ENCODE results near the gene ADK. TPM values are rescaled to one million over a fixed set of nuclear protein-coding genes. Genes with fewer than 3 reads are reported as not detected.

ADK gene
- total RNA-seq, 6 experiments from 2014 or later, result 54.2 to 92.5 (median 63.5) TPM

- Histone ChIP-seq H3K27me3 (no peaks in the 10 kb centered on the region), H3K9me3 (no peaks in the 10 kb centered on the region), H3K27ac (no peak overlapping the region), H3K4me1 (no peaks in the 10 kb centered on the region), H3K36me3 (peaks cover 0 to 8% (median 3%) of the 10 kb centered on the region in 4 donors), H3K4me3 (no peak overlapping the region)
- intact Hi-C loops (cut with DNase I), result loop anchor here in 1 of 2 donors (10.0 kb wide), 1 partner anchor 858 kb away; a partner anchor contains a TSS
- DNase-seq (no peak), ATAC-seq (no peak)
- TF ChIP-seq CTCF (IDR thresholded peaks at IDR 0.05) (no peak), POLR2A (IDR thresholded peaks at IDR 0.05) (no peak)
These were observed 95.5 kb downstream of the ADK start for GRCh38 chr10:74246495-74246894.

- no peak for DNase-seq
- ATAC-seq, result no peak
- Histone ChIP-seq H3K4me3 (no peak overlapping the region), H3K4me1 (no peaks in the 10 kb centered on the region), H3K27me3 (no peaks in the 10 kb centered on the region), H3K36me3 (no peaks in the 10 kb centered on the region), H3K27ac (no peak overlapping the region), H3K9me3 (no peaks in the 10 kb centered on the region)
- intact Hi-C loops (cut with DNase I), result loop anchor here in 1 of 2 donors (10.0 kb wide), 1 partner anchor 855 kb away; a partner anchor contains a TSS
- WGBS (ENCODE audit: insufficient coverage, low coverage, low lambda C conversion rate, missing lambda C conversion rate), result 100% methylated on average over 1 of the region's 1 CpG
- no peak for TF ChIP-seq POLR2A (IDR thresholded peaks at IDR 0.05)
- no peak for TF ChIP-seq CTCF (IDR thresholded peaks at IDR 0.05)
These were observed 98.8 kb downstream of the ADK start for GRCh38 chr10:74249865-74250264.

- Histone ChIP-seq H3K27me3 (no peaks in the 10 kb centered on the region), H3K9me3 (no peaks in the 10 kb centered on the region), H3K36me3 (no peaks in the 10 kb centered on the region), H3K4me3 (no peak overlapping the region), H3K27ac (no peak overlapping the region), H3K4me1 (no peaks in the 10 kb centered on the region)
- TF ChIP-seq CTCF (IDR thresholded peaks at IDR 0.05) (no peak), POLR2A (IDR thresholded peaks at IDR 0.05) (no peak)
- intact Hi-C loops (cut with DNase I), result no loop called here
- DNase-seq, result no peak
- peak in 1 of 4 donors; percentile 25 for ATAC-seq
These were observed 104.2 kb downstream of the ADK start for GRCh38 chr10:74255214-74255613.

- no peaks in the 10 kb centered on the region for H3K36me3 ChIP-seq
- TF ChIP-seq CTCF (IDR thresholded peaks at IDR 0.05), result no peak
- no peak for TF ChIP-seq POLR2A (IDR thresholded peaks at IDR 0.05)
- H3K27me3 ChIP-seq, result no peaks in the 10 kb centered on the region
- H3K27ac ChIP-seq, result no peak overlapping the region
- whole genome bisulfite sequencing (ENCODE audit: insufficient coverage, low coverage, low lambda C conversion rate, missing lambda C conversion rate), result 61% methylated on average over 4 of the region's 4 CpGs
- no peak for DNase-seq
- ATAC-seq, result peak in 2 of 4 donors; percentile 20 to 36
- intact Hi-C loops (cut with DNase I), result no loop called here
- no peaks in the 10 kb centered on the region for H3K4me1 ChIP-seq
- no peaks in the 10 kb centered on the region for H3K9me3 ChIP-seq
- no peak overlapping the region for H3K4me3 ChIP-seq
These were observed 104.9 kb downstream of the ADK start for GRCh38 chr10:74255888-74256357.

- 74% methylated on average over 2 of the region's 2 CpGs for WGBS (ENCODE audit: insufficient coverage, low coverage, low lambda C conversion rate, missing lambda C conversion rate)
- ATAC-seq, result no peak
- no peak for DNase-seq
- Histone ChIP-seq H3K27me3 (no peaks in the 10 kb centered on the region), H3K4me3 (no peak overlapping the region), H3K27ac (no peak overlapping the region), H3K9me3 (no peaks in the 10 kb centered on the region), H3K4me1 (no peaks in the 10 kb centered on the region), H3K36me3 (no peaks in the 10 kb centered on the region)
- intact Hi-C loops (cut with DNase I), result no loop called here
- TF ChIP-seq CTCF (IDR thresholded peaks at IDR 0.05) (no peak), POLR2A (IDR thresholded peaks at IDR 0.05) (no peak)
These were observed 111.8 kb downstream of the ADK start for GRCh38 chr10:74262856-74263255.

Measured in right lobe of liver (tissue), 6 donors.